ENCODE measurements around the gene MCRIP2.

DNA sequence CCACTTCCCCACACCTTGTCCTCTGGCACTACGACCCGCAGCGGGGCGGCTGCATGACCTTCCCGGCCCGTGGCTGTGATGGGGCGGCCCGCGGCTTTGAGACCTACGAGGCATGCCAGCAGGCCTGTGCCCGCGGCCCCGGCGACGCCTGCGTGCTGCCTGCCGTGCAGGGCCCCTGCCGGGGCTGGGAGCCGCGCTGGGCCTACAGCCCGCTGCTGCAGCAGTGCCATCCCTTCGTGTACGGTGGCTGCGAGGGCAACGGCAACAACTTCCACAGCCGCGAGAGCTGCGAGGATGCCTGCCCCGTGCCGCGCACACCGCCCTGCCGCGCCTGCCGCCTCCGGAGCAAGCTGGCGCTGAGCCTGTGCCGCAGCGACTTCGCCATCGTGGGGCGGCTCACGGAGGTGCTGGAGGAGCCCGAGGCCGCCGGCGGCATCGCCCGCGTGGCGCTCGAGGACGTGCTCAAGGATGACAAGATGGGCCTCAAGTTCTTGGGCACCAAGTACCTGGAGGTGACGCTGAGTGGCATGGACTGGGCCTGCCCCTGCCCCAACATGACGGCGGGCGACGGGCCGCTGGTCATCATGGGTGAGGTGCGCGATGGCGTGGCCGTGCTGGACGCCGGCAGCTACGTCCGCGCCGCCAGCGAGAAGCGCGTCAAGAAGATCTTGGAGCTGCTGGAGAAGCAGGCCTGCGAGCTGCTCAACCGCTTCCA is 8.1 kb upstream of the MCRIP2 start:
- TF ChIP-seq POLR2AphosphoS5 (IDR thresholded peaks at IDR 0.05; ENCODE audit: low read depth): no peak
- TF ChIP-seq EZH2phosphoT487 (IDR thresholded peaks at IDR 0.05; ENCODE audit: unreplicated experiment): no peak
- TF ChIP-seq ZNF114 (CRISPR knock-in tag; IDR thresholded peaks at IDR 0.05): no peak
- no peak for TF ChIP-seq NANOG (IDR thresholded peaks at IDR 0.05; ENCODE audit: borderline replicate concordance)
- TF ChIP-seq, protein P1, sequence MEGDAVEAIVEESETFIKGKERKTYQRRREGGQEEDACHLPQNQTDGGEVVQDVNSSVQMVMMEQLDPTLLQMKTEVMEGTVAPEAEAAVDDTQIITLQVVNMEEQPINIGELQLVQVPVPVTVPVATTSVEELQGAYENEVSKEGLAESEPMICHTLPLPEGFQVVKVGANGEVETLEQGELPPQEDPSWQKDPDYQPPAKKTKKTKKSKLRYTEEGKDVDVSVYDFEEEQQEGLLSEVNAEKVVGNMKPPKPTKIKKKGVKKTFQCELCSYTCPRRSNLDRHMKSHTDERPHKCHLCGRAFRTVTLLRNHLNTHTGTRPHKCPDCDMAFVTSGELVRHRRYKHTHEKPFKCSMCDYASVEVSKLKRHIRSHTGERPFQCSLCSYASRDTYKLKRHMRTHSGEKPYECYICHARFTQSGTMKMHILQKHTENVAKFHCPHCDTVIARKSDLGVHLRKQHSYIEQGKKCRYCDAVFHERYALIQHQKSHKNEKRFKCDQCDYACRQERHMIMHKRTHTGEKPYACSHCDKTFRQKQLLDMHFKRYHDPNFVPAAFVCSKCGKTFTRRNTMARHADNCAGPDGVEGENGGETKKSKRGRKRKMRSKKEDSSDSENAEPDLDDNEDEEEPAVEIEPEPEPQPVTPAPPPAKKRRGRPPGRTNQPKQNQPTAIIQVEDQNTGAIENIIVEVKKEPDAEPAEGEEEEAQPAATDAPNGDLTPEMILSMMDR (conservative IDR thresholded peaks at IDR 0.05; ENCODE audit: low read depth in 2 of 2): no peak
- TF ChIP-seq CREB1 (CRISPR knock-in tag; IDR thresholded peaks at IDR 0.05; ENCODE audit: low read depth): no peak
- TF ChIP-seq EZH2 (IDR thresholded peaks at IDR 0.05; ENCODE audit: low read depth, unreplicated experiment): no peak
- no peak for TF ChIP-seq STAT1 (IDR thresholded peaks at IDR 0.05; ENCODE audit: unreplicated experiment)
- TF ChIP-seq REST (IDR thresholded peaks at IDR 0.05; ENCODE audit: unreplicated experiment): no peak
- no peak for TF ChIP-seq JUNB (IDR thresholded peaks at IDR 0.05; ENCODE audit: unreplicated experiment)
- TF ChIP-seq, protein P2, sequence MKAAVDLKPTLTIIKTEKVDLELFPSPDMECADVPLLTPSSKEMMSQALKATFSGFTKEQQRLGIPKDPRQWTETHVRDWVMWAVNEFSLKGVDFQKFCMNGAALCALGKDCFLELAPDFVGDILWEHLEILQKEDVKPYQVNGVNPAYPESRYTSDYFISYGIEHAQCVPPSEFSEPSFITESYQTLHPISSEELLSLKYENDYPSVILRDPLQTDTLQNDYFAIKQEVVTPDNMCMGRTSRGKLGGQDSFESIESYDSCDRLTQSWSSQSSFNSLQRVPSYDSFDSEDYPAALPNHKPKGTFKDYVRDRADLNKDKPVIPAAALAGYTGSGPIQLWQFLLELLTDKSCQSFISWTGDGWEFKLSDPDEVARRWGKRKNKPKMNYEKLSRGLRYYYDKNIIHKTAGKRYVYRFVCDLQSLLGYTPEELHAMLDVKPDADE (IDR thresholded peaks at IDR 0.05): no peak
- no peak for TF ChIP-seq ZNF331 (CRISPR knock-in tag; IDR thresholded peaks at IDR 0.05; ENCODE audit: low read depth)

Data from GM23338 (cell line).